PFSK-1 (cell line): ENCODE results near the gene CDH6.

Experiments
- POLR2AphosphoS5 ChIP-seq: IDR thresholded peaks from 2 replicates; pipeline ENCODE4 v1.6.1; 2012; ENCODE audit warnings: low read depth, mild to moderate bottlenecking, control low read depth, low read length, moderate library complexity
- REST ChIP-seq, 2 experiments: IDR thresholded peaks; 2 replicates each; pipeline versions ENCODE4 v1.6.1 to v1.8.0; 2011 to 2012; ENCODE audit warnings: low read depth in 2 of 2, low read length in 2 of 2, control low read depth in 1 of 2, inconsistent platforms in 1 of 2, mild to moderate bottlenecking in 1 of 2, moderate library complexity in 1 of 2; ENCODE audit not compliant: insufficient read depth in 1 of 2

GRCh38 chr5:31236339-31236738, 42.9 kb downstream of the CDH6 start:
- TF ChIP-seq REST (IDR thresholded peaks at IDR 0.05; ENCODE audit: insufficient read depth in 1 of 2, low read depth in 2 of 2, low read length in 2 of 2) (no peak), POLR2AphosphoS5 (no peak)
